ENCODE results near the gene UCKL1.

Gene UCKL1

GRCh38 chr20:63895202-63895951 lies 60.8 kb downstream of the UCKL1 start:
- DNase-seq (ENCODE audit: low read depth, low spot score), result peak; percentile 4
- no peak for TF ChIP-seq CTCF (IDR thresholded peaks at IDR 0.05; ENCODE audit: low read depth, low read length)
- in situ Hi-C loops (cut with HindIII; ENCODE audit: low sequenced_read_pairs), result no loop called here

GRCh38 chr20:63894358-63895201 lies 61.6 kb downstream of the UCKL1 start, which contains the start of gene DNAJC5:
TSS of gene DNAJC5 (plus strand) at chr20:63895126. CDS start at chr20:63928346, 33,220 bp downstream.
- DNase-seq (ENCODE audit: low read depth, low spot score), result peak; percentile 91
- H3K4me3 ChIP-seq (ENCODE audit: low read depth, low read length), result peak within 1 kb of the TSS; percentile 64
- TF ChIP-seq CTCF (IDR thresholded peaks at IDR 0.05; ENCODE audit: low read depth, low read length), result no peak
- in situ Hi-C loops (cut with HindIII; ENCODE audit: low sequenced_read_pairs), result no loop called here

More at GRCh38 chr20:63895202-63895951, 60.8 kb downstream of the UCKL1 start:
- peak overlapping the region; percentile 64 for H3K4me3 ChIP-seq (ENCODE audit: low read depth, low read length)

GRCh38 chr20:63893999-63894357 lies 62.2 kb downstream of the UCKL1 start:
- TF ChIP-seq CTCF (IDR thresholded peaks at IDR 0.05; ENCODE audit: low read depth, low read length), result no peak
- in situ Hi-C loops (cut with HindIII; ENCODE audit: low sequenced_read_pairs), result no loop called here
- no peak for DNase-seq (ENCODE audit: low read depth, low spot score)
- peak overlapping the region; percentile 64 for H3K4me3 ChIP-seq (ENCODE audit: low read depth, low read length)

GRCh38 chr20:63892402-63892801 lies 63.8 kb downstream of the UCKL1 start:
- in situ Hi-C loops (cut with HindIII; ENCODE audit: low sequenced_read_pairs), result no loop called here
- H3K4me3 ChIP-seq (ENCODE audit: low read depth, low read length), result no peak overlapping the region
- no peak for TF ChIP-seq CTCF (IDR thresholded peaks at IDR 0.05; ENCODE audit: low read depth, low read length)
- no peak for DNase-seq (ENCODE audit: low read depth, low spot score)

- peak; percentile 9 for TF ChIP-seq CTCF (IDR thresholded peaks at IDR 0.05; ENCODE audit: low read depth, low read length)
- no peak overlapping the region for H3K4me3 ChIP-seq (ENCODE audit: low read depth, low read length)
- in situ Hi-C loops (cut with HindIII; ENCODE audit: low sequenced_read_pairs), result no loop called here
- DNase-seq (ENCODE audit: low read depth, low spot score), result no peak
These were observed 64.9 kb downstream of the UCKL1 start for GRCh38 chr20:63891061-63892002.

- in situ Hi-C loops (cut with HindIII; ENCODE audit: low sequenced_read_pairs), result no loop called here
- DNase-seq (ENCODE audit: low read depth, low spot score), result no peak
- no peak overlapping the region for H3K4me3 ChIP-seq (ENCODE audit: low read depth, low read length)
- no peak for TF ChIP-seq CTCF (IDR thresholded peaks at IDR 0.05; ENCODE audit: low read depth, low read length)
These were observed 65.6 kb downstream of the UCKL1 start for GRCh38 chr20:63890616-63891015.
